GM18951 (cell line): ENCODE data around the gene TAF11.

Experiments
- POLR2A ChIP-seq: IDR thresholded peaks from 4 replicates; pipeline ENCODE4 v1.6.1; 2011; ENCODE audit warnings: mild to moderate bottlenecking; ENCODE audit not compliant: insufficient read length, insufficient read depth; ENCODE audit errors: extremely low read depth
- in situ Hi-C: fragments of 300-500 bp; cut with MboI; formaldehyde crosslinking; loops from one replicate; pipeline ENCODE4 v1.12.0; 2022; ENCODE audit warnings: low sequenced_read_pairs, mixed read lengths, inconsistent platforms; ENCODE audit not compliant: unreplicated experiment

The TAF11 gene

DNA sequence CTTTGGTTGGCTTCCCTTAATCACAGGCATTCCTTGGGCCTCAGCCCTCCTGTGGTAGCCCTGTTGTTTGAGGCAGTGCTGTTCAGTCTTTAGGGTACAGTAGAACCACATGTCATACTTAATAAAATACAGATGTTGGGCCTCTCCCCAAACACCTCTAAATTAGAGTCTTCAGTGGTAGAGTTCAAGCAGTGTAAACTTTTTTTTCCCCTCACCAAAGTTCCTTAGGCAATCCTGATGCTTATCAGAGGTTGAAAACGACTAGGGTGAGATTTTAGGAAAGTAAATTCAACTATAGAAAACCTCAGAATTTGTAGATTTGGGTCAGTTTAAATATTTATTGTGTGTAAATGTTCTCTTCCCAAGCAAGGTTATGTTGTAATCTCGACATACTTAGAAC is 51.4 kb downstream of the TAF11 start:
- no peak for TF ChIP-seq POLR2A
- in situ Hi-C loops: no loop called here

GRCh38 chr6:34836008-34836407 is 51.8 kb downstream of the TAF11 start:
- no peak for TF ChIP-seq POLR2A
- in situ Hi-C loops: no loop called here

DNA sequence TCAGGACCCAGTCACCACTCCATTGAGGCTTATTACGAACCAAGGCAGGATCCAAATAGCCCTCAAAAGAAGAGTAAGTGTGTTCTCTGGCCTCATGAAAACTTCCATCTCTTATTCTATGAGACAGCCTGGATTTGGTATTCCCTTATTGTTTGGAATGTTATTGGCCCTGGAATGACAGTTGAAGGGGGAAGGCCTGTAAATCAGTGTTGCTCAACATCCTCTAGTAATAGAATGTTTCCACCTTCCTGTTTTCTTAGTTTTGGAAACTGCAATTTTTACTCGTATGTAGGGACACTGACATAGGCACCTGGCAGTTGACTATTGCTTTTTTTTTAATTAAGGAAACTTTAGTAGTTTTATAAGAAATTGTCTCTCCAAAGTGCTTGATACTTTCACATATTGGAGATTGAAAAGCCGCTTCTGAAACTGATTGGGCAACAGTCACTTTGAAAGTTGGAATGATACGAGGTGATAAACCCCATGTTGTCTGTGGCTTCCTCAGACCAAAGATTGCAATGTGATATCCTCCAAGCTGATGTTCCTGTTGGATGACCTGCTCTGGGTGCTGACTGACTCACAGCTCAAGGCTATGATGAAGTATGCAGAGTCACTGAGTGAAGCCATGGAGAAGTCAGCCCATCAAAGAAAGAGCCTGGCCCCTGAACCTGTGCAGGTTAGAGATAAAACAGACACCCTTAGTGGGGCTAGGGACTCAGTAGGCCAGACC is 52.9 kb downstream of the TAF11 start:
- TF ChIP-seq POLR2A: no peak
- in situ Hi-C loops: no loop called here

- no peak for TF ChIP-seq POLR2A
- in situ Hi-C loops: no loop called here
Measured at GRCh38 chr6:34832942-34833341, 54.9 kb downstream of the TAF11 start.

DNA sequence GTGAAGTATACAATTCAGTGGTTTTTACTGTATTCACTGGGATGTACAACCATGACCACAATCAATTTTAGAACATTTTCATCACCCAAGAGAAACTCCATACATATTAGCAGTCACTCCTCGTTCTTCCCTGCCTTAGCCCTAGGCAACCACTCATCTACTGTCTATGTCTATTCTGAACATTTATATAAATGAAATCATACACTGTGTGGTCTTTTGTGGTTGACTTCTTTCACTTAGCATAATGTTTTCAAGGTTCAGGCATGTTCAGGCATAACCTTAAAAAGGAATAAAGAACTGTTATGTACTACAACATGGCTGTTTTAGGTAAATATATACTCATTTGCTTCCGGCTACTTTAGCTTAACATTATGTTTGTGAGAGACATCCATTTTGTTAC is 58.7 kb downstream of the TAF11 start:
- in situ Hi-C loops: no loop called here
- TF ChIP-seq POLR2A: no peak
